ENCODE data around the gene SETD1B. TPM values are rescaled to one million over a fixed set of nuclear protein-coding genes. Genes with fewer than 3 reads are reported as not detected.

SETD1B gene
- total and polyA plus RNA-seq, 12 donors: 2.1 to 27.3 (median 11.9) TPM

- intact Hi-C loops (cut with DNase I): no loop called here
- Histone ChIP-seq H3K27ac (peak overlapping the region in 2 of 5 donors; percentile 57 to 100), H3K4me3 (peak overlapping the region in 2 of 4 donors; percentile 7 to 92), H3K27me3 (no peaks in the 10 kb centered on the region), H3K4me1 (replicated peaks in 1 of 2) (peaks cover 28 to 49% of the 10 kb centered on the region in 2 donors), H3K9me3 (replicated peaks in 1 of 3) (no peaks in the 10 kb centered on the region), H3K36me3 (replicated peaks in 1 of 2) (peaks cover 0 to 41% of the 10 kb centered on the region in 2 donors)
- peak in 2 of 7 donors; percentile 24 to 27 for DNase-seq
- 4 to 12% (median 8%) methylated on average over 12 to 16 of the region's 16 CpGs for WGBS, 4 donors
- TF ChIP-seq CTCF (IDR thresholded peaks at IDR 0.05) (no peak), POLR2A (IDR thresholded peaks at IDR 0.05) (no peak)
Observed at GRCh38 chr12:121806009-121806545, 2.3 kb downstream of the SETD1B start.

GRCh38 chr12:121806546-121807423 lies 3.0 kb downstream of the SETD1B start:
- Histone ChIP-seq H3K36me3 (replicated peaks in 1 of 2) (peaks cover 0 to 41% of the 10 kb centered on the region in 2 donors), H3K4me1 (replicated peaks in 1 of 2) (peaks cover 30 to 49% of the 10 kb centered on the region in 2 donors), H3K27ac (peak overlapping the region in 2 of 5 donors; percentile 57 to 100), H3K4me3 (peak overlapping the region in 2 of 4 donors; percentile 7 to 92), H3K27me3 (no peaks in the 10 kb centered on the region), H3K9me3 (replicated peaks in 1 of 3) (no peaks in the 10 kb centered on the region)
- DNase-seq: peak in 3 of 7 donors; percentile 25 to 28 (median 27)
- WGBS, 4 donors: 35 to 53% (median 39%) methylated on average over 15 to 21 of the region's 21 CpGs
- intact Hi-C loops (cut with DNase I): no loop called here
- no peak for TF ChIP-seq POLR2A (IDR thresholded peaks at IDR 0.05)
- no peak for TF ChIP-seq CTCF (IDR thresholded peaks at IDR 0.05)

- H3K4me3 ChIP-seq: no peak overlapping the region
- H3K9me3 ChIP-seq (replicated peaks in 1 of 3): no peaks in the 10 kb centered on the region
- H3K27ac ChIP-seq: peak overlapping the region in 1 of 5 donors; percentile 100
- H3K27me3 ChIP-seq: no peaks in the 10 kb centered on the region
- no peak for TF ChIP-seq CTCF (IDR thresholded peaks at IDR 0.05)
- no peak for TF ChIP-seq POLR2A (IDR thresholded peaks at IDR 0.05)
- peaks cover 0 to 41% of the 10 kb centered on the region in 2 donors for H3K36me3 ChIP-seq (replicated peaks in 1 of 2)
- WGBS, 4 donors: 76 to 89% (median 80%) methylated on average over 4 to 14 of the region's 14 CpGs
- intact Hi-C loops (cut with DNase I): no loop called here
- DNase-seq: no peak
- H3K4me1 ChIP-seq (replicated peaks in 1 of 2): peaks cover 35 to 48% of the 10 kb centered on the region in 2 donors
Observed at GRCh38 chr12:121807642-121808347, 4.0 kb downstream of the SETD1B start.

GRCh38 chr12:121808623-121809022 lies 4.8 kb downstream of the SETD1B start:
- 81 to 88% (median 84%) methylated on average over 8 of the region's 8 CpGs for WGBS, 4 donors
- H3K4me1 ChIP-seq (replicated peaks in 1 of 2): peaks cover 43 to 55% of the 10 kb centered on the region in 2 donors
- H3K4me3 ChIP-seq: no peak overlapping the region
- intact Hi-C loops (cut with DNase I): no loop called here
- no peak overlapping the region for H3K27ac ChIP-seq
- TF ChIP-seq POLR2A (IDR thresholded peaks at IDR 0.05): no peak
- no peak for TF ChIP-seq CTCF (IDR thresholded peaks at IDR 0.05)
- no peak for DNase-seq
- H3K9me3 ChIP-seq (replicated peaks in 1 of 3): no peaks in the 10 kb centered on the region
- peaks cover 0 to 41% of the 10 kb centered on the region in 2 donors for H3K36me3 ChIP-seq (replicated peaks in 1 of 2)
- no peaks in the 10 kb centered on the region for H3K27me3 ChIP-seq

Data from adrenal gland (tissue), 12 donors.